NCI-H128 (cell line): ENCODE measurements around the gene KRT3.

Experiments used
- DNase-seq: peaks from one replicate; lab custom pipeline; 2025; ENCODE audit not compliant: unreplicated experiment; lab: John Stamatoyannopoulos, UW

Gene KRT3

DNA sequence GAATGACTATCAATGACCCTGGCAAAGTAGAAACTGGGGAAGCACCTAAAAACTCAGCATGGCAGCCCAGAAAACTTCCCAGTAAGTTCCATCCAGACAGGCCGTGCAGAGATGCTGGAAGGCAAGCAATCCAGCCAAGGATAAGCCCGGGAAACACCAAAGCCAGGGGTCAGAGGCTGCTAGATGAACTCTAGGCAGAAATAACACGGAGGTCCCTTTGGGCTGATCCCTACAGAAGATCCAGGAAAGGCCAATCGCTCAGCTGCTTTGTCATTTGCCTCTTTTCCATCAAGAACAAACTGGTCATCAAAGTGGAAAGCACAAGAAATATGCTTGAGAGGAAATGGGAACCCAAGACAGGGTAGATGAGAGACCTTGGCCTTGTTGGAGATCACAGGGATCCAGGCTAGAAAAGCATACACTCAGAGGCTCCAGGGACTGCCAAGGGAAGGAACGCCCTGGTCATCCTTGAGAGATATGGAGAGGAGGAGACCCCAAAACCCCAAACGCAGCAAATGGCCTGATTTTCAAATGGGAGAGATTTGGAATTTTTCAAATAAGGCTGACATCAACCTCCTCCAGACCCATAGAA is 31.7 kb upstream of the KRT3 start:
- DNase-seq, result no peak

DNA sequence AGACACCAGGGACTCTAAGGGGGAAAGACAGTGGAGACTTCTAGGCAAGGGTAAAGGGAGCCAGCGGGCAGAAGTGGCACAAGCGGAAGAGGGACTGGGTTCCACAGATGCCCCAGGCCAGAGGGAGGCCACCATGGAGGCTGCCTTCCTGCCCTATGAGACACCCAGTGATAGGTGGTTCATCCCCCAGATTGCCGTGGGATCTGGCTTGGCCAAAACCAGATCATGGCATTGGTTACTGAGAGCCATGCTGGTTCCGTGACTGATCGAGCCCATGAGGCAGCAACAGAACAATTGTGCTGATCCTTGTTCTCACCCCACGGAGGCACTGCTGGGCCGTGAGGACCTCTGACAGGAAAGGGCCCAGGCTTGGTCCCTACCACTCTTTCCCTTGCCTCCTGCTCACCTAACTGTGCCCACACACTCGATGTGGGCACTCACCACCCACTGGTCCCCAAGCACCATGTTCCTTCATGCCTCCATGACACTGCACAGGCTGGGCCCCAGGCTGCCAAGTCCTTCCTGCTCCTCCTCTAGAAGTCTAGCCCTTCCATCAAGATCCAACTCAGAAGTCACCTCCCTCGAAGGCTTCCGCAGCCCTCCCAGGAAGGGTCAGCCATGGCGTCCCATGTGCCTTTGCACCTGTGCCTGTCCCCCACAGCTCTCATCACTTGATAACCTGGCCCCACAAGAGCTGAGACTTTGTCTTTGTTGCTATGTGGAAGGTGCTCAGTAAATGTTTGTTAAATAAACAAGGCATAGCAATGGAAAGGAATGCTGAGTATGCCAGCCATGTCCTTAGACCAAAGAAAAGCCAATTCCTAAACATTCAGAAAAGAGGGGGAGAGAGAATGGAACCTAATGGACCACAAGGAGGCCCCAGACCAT is 30.9 kb upstream of the KRT3 start:
- DNase-seq, result no peak

GRCh38 chr12:52825961-52826360 is 30.0 kb upstream of the KRT3 start:
- no peak for DNase-seq

- DNase-seq, result no peak
Observed at GRCh38 chr12:52824741-52825410, 29.0 kb upstream of the KRT3 start.

GRCh38 chr12:52823761-52824450 is 28.0 kb upstream of the KRT3 start:
- DNase-seq, result no peak

- no peak for DNase-seq
Observed at GRCh38 chr12:52822771-52823510, 27.0 kb upstream of the KRT3 start.

GRCh38 chr12:52821826-52822660 is 26.1 kb upstream of the KRT3 start:
- DNase-seq, result no peak

GRCh38 chr12:52821071-52821730 is 25.3 kb upstream of the KRT3 start:
- DNase-seq, result no peak

DNA sequence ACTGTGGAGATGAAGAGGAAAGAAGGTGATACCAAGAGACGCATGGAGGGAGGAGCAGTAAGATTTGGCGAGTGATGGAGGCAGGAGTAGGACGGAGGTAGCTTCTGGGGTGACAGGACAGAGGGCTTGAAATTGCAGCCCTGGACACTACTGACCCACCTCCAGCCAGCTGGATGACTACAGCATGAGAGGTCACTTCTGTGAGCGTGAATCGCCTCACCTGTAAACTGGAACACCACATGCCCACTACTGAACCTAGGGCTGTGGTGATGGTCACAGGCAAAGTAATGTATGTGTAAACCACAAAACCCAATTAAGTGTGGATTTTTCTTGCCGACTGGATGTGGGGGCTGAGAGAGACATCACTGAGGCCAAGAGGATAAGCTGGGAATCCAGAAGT is 24.6 kb upstream of the KRT3 start:
- no peak for DNase-seq

GRCh38 chr12:52819731-52820510 is 24.0 kb upstream of the KRT3 start:
- DNase-seq, result no peak

- DNase-seq, result no peak
Observed at GRCh38 chr12:52818887-52819420, 23.0 kb upstream of the KRT3 start.

DNA sequence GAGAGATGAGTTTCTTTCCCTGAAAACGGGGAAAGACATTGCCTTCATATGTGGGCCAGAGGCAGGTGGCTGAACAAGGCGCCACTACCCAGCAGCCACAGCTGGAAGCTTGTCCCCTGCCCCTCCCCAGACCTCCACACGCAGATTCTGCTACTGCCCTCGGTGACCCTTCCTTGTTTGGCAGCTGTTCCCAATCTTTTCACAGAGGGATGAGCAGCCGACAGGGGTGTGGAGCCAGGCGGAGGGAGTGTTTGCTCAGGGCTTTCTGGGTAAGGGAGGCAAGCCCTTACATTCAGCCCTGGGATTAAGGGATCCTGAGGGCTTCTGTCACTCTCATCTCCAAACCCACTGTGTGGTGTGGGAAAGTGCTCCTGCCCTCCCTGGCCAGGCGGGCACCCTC is 22.5 kb upstream of the KRT3 start:
- DNase-seq, result no peak

GRCh38 chr12:52817699-52818238 is 21.9 kb upstream of the KRT3 start:
- no peak for DNase-seq

GRCh38 chr12:52817003-52817698 is 21.2 kb upstream of the KRT3 start:
- no peak for DNase-seq

DNA sequence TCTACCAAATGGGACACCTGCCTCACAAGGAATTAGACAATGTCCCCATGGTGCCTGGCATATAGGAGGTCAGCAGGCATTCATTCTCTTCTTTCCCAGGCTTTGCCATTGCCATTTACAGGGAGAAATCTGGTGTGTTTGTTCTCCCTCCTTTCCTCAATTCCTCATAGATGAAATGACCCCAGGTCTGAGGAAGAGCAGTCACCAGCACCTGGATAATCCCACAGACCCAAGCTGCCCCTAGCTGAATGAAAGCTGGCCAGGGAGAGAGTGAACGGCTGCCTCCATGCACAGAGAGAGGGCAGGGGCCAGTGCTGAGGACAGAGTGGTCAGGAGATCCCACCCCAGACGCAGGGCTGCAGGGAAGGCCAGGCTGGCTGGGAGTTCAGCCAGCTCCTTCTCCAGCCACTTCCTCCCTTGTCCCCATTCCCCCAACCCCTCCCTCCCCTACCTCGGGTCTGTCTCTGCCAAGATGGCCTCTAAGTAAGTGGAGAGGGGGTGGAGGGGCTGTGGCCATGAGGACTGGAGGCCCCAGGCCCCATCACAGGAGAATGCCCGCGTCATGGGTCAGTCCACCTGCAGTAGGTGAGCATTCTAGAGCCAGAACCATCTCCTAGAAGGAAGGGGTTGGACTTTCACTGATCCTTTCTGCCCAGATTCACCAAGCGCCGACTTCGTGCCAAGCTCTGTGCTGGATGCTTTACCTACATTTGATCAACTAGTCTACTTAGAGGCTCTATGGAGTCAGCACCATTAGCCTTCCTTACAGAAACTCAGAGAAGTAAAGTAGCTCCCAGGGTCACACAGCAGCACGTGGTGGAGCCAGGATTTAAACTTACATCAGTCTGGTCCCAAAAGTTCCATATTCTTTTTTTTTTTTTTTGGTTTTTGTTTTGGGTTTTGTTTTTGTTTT is 20.0 kb upstream of the KRT3 start:
- DNase-seq, result no peak

- no peak for DNase-seq
Observed at GRCh38 chr12:52815161-52815560, 19.2 kb upstream of the KRT3 start.
